Transverse colon (tissue), 4 donors: ENCODE measurements around the gene FOXP2. TPM values are rescaled to one million over a fixed set of nuclear protein-coding genes. Genes with fewer than 3 reads are reported as not detected.

ENCODE experiments used
- DNase-seq: peaks from one replicate; pipeline ENCODE4 v3.0.0-alpha.2; 2019
- H3K27ac ChIP-seq, 4 donors: fragments of 200-600 bp; sonication (generic); 2 replicates each; pipeline ENCODE4 v1.5.1; 2016 to 2018; ENCODE audit warnings: inconsistent platforms in 4 of 4
- H3K27me3 ChIP-seq: fragments of 200-600 bp; sonication (generic); 2 replicates; pipeline ENCODE4 v1.5.1; 2017; ENCODE audit warnings: inconsistent platforms
- H3K36me3 ChIP-seq, 4 donors: fragments of 200-600 bp; sonication (generic); 2 replicates each; pipeline ENCODE4 v1.5.1; 2017 to 2019; ENCODE audit warnings: inconsistent platforms in 4 of 4
- H3K4me1 ChIP-seq, 4 donors: fragments of 200-600 bp; sonication (generic); 2 replicates each; pipeline ENCODE4 v1.5.1; 2017 to 2020; ENCODE audit warnings: inconsistent platforms in 4 of 4
- H3K4me3 ChIP-seq, 4 donors: fragments of 200-600 bp; sonication (generic); 1 replicate in 1 of 4; 2 replicates in 3 of 4; pipeline versions ENCODE4 v1.5.1 to v1.6.1; 2017 to 2019; ENCODE audit warnings: inconsistent platforms in 4 of 4
- H3K9me3 ChIP-seq, 2 donors: fragments of 200-600 bp; sonication (generic); 2 replicates each; pipeline ENCODE4 v1.5.1; 2017 to 2019; ENCODE audit warnings: inconsistent platforms in 2 of 2
- EP300 ChIP-seq: sonication (generic); formaldehyde crosslinking; IDR thresholded peaks from one replicate; pipeline ENCODE4 v1.6.1; 2017; ENCODE audit warnings: antibody characterized with exemption, low read depth
- POLR2A ChIP-seq: fragments of 450-650 bp; IDR thresholded peaks from one replicate; pipeline ENCODE4 v1.6.1; 2016; ENCODE audit warnings: antibody characterized with exemption, mild to moderate bottlenecking, moderate library complexity
- POLR2AphosphoS5 ChIP-seq, 3 donors: sonication (generic); formaldehyde crosslinking; IDR thresholded peaks; one replicate each; pipeline ENCODE4 v1.6.1; 2016; ENCODE audit warnings: antibody characterized with exemption in 3 of 3
- WGBS, 2 donors: methylation state at CpG; one replicate each; pipeline ENCODE4 v1.1.5; 2018; ENCODE audit warnings: low coverage in 1 of 2; 5-methylcytosine and 5-hydroxymethylcytosine counted together
- in situ Hi-C, 4 donors: fragments of 200-750 bp; cut with MboI; loops; one replicate each; pipeline versions ENCODE4 v1.15.0 to v1.15.1; 2017; ENCODE audit warnings: low sequenced_read_pairs in 3 of 4, low pct_ligation_motif_present in 1 of 4, low pct_unique_long_range_greater_than_20kb in 1 of 4
- intact Hi-C: fragments of 100-400 bp; cut with DNase I; formaldehyde crosslinking; loops from one replicate; pipeline ENCODE4 v1.15.1; 2023; ENCODE audit warnings: low total_unique reads
- total RNA-seq, 4 donors: library from RNA; depleted of rRNA; stranded (reverse); fragments of >200 nt; gene quantifications; one replicate each; pipeline ENCODE4 v1.1.0, GENCODE V29; 2016
- TF ChIP-seq, protein P1 (sequence below), 5 experiments: fragments of 200-600 bp in 3 of 5; fragments of 450-650 bp in 2 of 5; sonication (generic) in 3 of 5; IDR thresholded peaks; 1 replicate in 2 of 5; 2 replicates in 3 of 5; pipeline ENCODE4 v1.5.1; 2016 to 2017; ENCODE audit warnings: antibody characterized with exemption in 5 of 5, inconsistent platforms in 3 of 5, mild to moderate bottlenecking in 2 of 5, moderate library complexity in 1 of 5

The FOXP2 gene
- total RNA-seq, 4 donors from 2014 or later = 20.5 to 102 (median 34.0) TPM

- intact Hi-C loops = no loop called here
- in situ Hi-C loops = loop anchor here in 2 of 4 donors (25.0 kb wide), 2 partner anchors 415 to 565 kb away; no protein-coding TSS in a partner anchor
- 63 to 81% methylated on average over 5 of the region's 5 CpGs for WGBS, 2 donors
Observed at GRCh38 chr7:114652041-114652440, 237.4 kb downstream of the FOXP2 start.

DNA sequence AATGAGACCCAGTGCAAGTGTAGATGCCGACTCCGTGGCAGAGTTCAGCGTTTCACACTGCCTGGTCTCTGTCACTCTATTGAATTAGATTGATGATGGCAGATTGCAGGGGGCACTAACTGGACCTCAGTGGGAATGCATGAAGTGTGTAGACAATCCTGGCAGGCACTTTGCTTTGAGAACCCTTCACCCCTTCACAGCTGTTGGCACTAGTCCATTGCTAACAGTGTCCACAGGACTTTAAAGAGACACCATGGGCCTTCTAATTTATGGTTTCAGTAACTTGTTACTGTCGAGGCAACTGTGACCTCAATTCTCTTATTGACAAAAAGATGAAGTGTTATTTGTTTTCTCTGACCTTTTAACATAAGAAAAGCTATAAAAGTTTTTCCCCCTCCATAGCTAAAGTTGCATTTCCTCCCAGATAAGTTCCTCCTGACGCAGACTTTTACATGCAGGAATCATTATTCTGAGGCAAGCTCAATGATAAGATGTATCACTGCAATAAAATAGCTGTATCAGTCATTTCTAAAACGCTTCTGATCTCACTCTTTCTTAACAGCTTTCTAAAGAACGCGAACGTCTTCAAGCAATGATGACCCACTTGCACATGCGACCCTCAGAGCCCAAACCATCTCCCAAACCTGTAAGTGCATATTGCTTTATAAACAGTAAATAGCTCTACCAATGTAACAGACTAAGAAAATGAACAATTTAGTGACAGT, 238.9 kb downstream of the FOXP2 start:
- H3K4me1 ChIP-seq = no peaks in the 10 kb centered on the region
- in situ Hi-C loops = loop anchor here in 2 of 4 donors (25.0 kb wide), 2 partner anchors 416 to 566 kb away; no protein-coding TSS in a partner anchor
- peak overlapping the region in 1 of 4 donors; percentile 5 for H3K27ac ChIP-seq
- no peaks in the 10 kb centered on the region for H3K9me3 ChIP-seq
- no peaks in the 10 kb centered on the region for H3K27me3 ChIP-seq
- intact Hi-C loops = no loop called here
- 67 to 73% methylated on average over 10 of the region's 10 CpGs for WGBS, 2 donors
- no peak for DNase-seq
- H3K4me3 ChIP-seq = no peak overlapping the region
- TF ChIP-seq, protein P1, sequence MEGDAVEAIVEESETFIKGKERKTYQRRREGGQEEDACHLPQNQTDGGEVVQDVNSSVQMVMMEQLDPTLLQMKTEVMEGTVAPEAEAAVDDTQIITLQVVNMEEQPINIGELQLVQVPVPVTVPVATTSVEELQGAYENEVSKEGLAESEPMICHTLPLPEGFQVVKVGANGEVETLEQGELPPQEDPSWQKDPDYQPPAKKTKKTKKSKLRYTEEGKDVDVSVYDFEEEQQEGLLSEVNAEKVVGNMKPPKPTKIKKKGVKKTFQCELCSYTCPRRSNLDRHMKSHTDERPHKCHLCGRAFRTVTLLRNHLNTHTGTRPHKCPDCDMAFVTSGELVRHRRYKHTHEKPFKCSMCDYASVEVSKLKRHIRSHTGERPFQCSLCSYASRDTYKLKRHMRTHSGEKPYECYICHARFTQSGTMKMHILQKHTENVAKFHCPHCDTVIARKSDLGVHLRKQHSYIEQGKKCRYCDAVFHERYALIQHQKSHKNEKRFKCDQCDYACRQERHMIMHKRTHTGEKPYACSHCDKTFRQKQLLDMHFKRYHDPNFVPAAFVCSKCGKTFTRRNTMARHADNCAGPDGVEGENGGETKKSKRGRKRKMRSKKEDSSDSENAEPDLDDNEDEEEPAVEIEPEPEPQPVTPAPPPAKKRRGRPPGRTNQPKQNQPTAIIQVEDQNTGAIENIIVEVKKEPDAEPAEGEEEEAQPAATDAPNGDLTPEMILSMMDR (IDR thresholded peaks at IDR 0.05) = no peak
- TF ChIP-seq POLR2A (no peak), POLR2AphosphoS5 (IDR thresholded peaks at IDR 0.05) (no peak), EP300 (no peak)
- H3K36me3 ChIP-seq = no peaks in the 10 kb centered on the region

More at GRCh38 chr7:114652041-114652440, 237.4 kb downstream of the FOXP2 start:
- Histone ChIP-seq H3K4me3 (no peak overlapping the region), H3K27me3 (no peaks in the 10 kb centered on the region), H3K27ac (no peak overlapping the region), H3K9me3 (no peaks in the 10 kb centered on the region), H3K36me3 (no peaks in the 10 kb centered on the region), H3K4me1 (no peaks in the 10 kb centered on the region)
- no peak for TF ChIP-seq POLR2A
- TF ChIP-seq, protein P1 (IDR thresholded peaks at IDR 0.05) = no peak
- no peak for TF ChIP-seq EP300
- TF ChIP-seq POLR2AphosphoS5 (IDR thresholded peaks at IDR 0.05) = no peak
- no peak for DNase-seq

DNA sequence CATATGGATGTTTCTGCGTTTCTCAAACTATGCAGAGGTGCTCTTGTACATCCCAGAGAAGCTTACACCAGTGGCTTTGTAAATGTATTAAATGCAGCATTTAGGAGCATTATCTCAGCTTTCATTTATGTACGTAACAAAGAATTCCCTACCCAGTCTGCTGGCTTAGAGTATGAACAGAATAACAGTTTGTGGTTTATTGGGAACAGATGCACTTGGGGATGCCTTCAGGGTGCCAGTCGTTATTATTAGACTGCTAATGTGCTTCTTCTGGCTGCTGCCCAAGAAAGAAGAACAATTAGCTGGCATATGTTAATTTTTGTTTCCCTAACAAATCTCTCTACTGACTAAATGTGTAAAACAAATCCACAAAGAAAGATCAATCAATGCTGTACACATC, 241.9 kb downstream of the FOXP2 start:
- Histone ChIP-seq H3K36me3 (no peaks in the 10 kb centered on the region), H3K27ac (no peak overlapping the region)
- 74 to 92% methylated on average over 2 to 3 of the region's 3 CpGs for WGBS, 2 donors

GRCh38 chr7:114657279-114657678, 242.7 kb downstream of the FOXP2 start:
- H3K4me3 ChIP-seq = no peak overlapping the region
- TF ChIP-seq EP300 (no peak), POLR2AphosphoS5 (IDR thresholded peaks at IDR 0.05) (no peak), POLR2A (no peak)
- TF ChIP-seq, protein P1 (IDR thresholded peaks at IDR 0.05) = no peak
- 84 to 87% methylated on average over 2 of the region's 2 CpGs for WGBS, 2 donors
- intact Hi-C loops (no loop called here), in situ Hi-C loops (loop anchor here in 2 of 4 donors (25.0 kb wide), 2 partner anchors 420 to 570 kb away; no protein-coding TSS in a partner anchor)
- no peak for DNase-seq
- no peak overlapping the region for H3K27ac ChIP-seq
- H3K9me3 ChIP-seq = no peaks in the 10 kb centered on the region
- no peaks in the 10 kb centered on the region for H3K27me3 ChIP-seq
- H3K36me3 ChIP-seq = no peaks in the 10 kb centered on the region
- no peaks in the 10 kb centered on the region for H3K4me1 ChIP-seq

More for the DNA sequence above, 241.9 kb downstream of the FOXP2 start:
- Histone ChIP-seq H3K4me1 (no peaks in the 10 kb centered on the region), H3K4me3 (no peak overlapping the region), H3K27me3 (no peaks in the 10 kb centered on the region), H3K9me3 (no peaks in the 10 kb centered on the region)
- in situ Hi-C loops = loop anchor here in 2 of 4 donors (25.0 kb wide), 2 partner anchors 419 to 569 kb away; no protein-coding TSS in a partner anchor
- DNase-seq = no peak
- intact Hi-C loops = no loop called here
- TF ChIP-seq, protein P1 (IDR thresholded peaks at IDR 0.05) = no peak
- TF ChIP-seq POLR2A (no peak), POLR2AphosphoS5 (IDR thresholded peaks at IDR 0.05) (no peak), EP300 (no peak)
